K562 (cell line): ENCODE measurements around the gene CSTF1. TPM values are rescaled to one million over a fixed set of nuclear protein-coding genes. Genes with fewer than 3 reads are reported as not detected.

Experiments
- ATAC-seq: fragments of 200-7000 bp; cut with Tn5 transposase; 3 replicates; pipeline ENCODE4 v1.9.1; 2020; ENCODE audit warnings: moderate library complexity
- BruUV-seq: library from RNA; stranded (reverse); fragments of 400-500 nt; replicated peaks from 2 replicates; lab custom pipeline; 2021; lab: Mats Ljungman, UMichigan
- CTCF ChIA-PET: fragments of 300-600 bp; formaldehyde crosslinking; extraction: SDS; loops from one replicate; lab custom pipeline; 2021; ENCODE audit warnings: low intra/inter-chr PET ratio; lab: Yijun Ruan, JAX
- POLR2A ChIA-PET: fragments of 300-600, 350-650 bp; sonication (Branson Sonifier 250); formaldehyde crosslinking; extraction: SDS; loops from one replicate; lab custom pipeline; 2021; ENCODE audit warnings: antibody characterized with exemption, inconsistent platforms; lab: Yijun Ruan, JAX
- DNase-seq, 4 experiments: peaks; one replicate each; pipeline versions ENCODE4 v3.0.0 to v3.0.0-alpha.2; 2011 to 2018; ENCODE audit warnings: low spot score in 3 of 4, mixed read lengths in 3 of 4; ENCODE audit errors: extremely low read depth in 1 of 4
- FAIRE-seq: peaks from 2 replicates; lab custom pipeline; 2011; peaks lifted over from hg19 to GRCh38; lab: Jason Lieb, UNC
- H2AFZ ChIP-seq: 2 replicates; pipeline ENCODE4 v1.6.0; 2011; ENCODE audit warnings: low read depth, low read length, control low read depth, inconsistent platforms
- H3K27ac ChIP-seq: fragments of 200-600 bp; 3 replicates; pipeline ENCODE4 v1.8.0; 2011; ENCODE audit warnings: low read depth, mild to moderate bottlenecking, control low read depth, inconsistent platforms, low read length, moderate library complexity, mixed read lengths; ENCODE audit errors: extremely low read depth
- H3K27me3 ChIP-seq, 2 experiments: fragments of 300-600 bp in 1 of 2; 2 replicates in 1 of 2; 3 replicates in 1 of 2; pipeline versions ENCODE4 v1.6.0 to v1.8.0; 2011; ENCODE audit warnings: inconsistent platforms in 2 of 2, low read length in 2 of 2, mild to moderate bottlenecking in 1 of 2, mixed read lengths in 1 of 2, moderate library complexity in 1 of 2; ENCODE audit not compliant: control insufficient read depth in 2 of 2, insufficient read depth in 2 of 2
- H3K36me3 ChIP-seq: fragments of 300-600 bp; 3 replicates; pipeline ENCODE4 v1.8.0; 2011; ENCODE audit warnings: mild to moderate bottlenecking, low read length, inconsistent platforms; ENCODE audit not compliant: control insufficient read depth, insufficient read depth
- H3K4me1 ChIP-seq, 2 experiments: fragments of 200-600 bp in 1 of 2; replicated peaks in 1 of 2; 2 replicates in 1 of 2; 3 replicates in 1 of 2; pipeline versions ENCODE4 v1.5.1 to v1.8.0; 2011; ENCODE audit warnings: inconsistent platforms in 2 of 2, low read length in 2 of 2, mild to moderate bottlenecking in 1 of 2, mixed read lengths in 1 of 2, moderate library complexity in 1 of 2; ENCODE audit not compliant: control insufficient read depth in 2 of 2, insufficient read depth in 2 of 2
- H3K4me2 ChIP-seq: 2 replicates; pipeline ENCODE4 v1.6.1; 2011; ENCODE audit warnings: low read length, control low read depth, inconsistent platforms, mixed read lengths; ENCODE audit not compliant: insufficient read depth
- H3K4me3 ChIP-seq: fragments of 200-600 bp; sonication (generic), shearing (Covaris generic); 2 replicates; pipeline ENCODE4 v1.5.1; 2016; ENCODE audit warnings: control low read depth, inconsistent platforms
- H3K79me2 ChIP-seq: fragments of 200-600 bp; 3 replicates; pipeline ENCODE4 v1.8.0; 2011; ENCODE audit warnings: low read length, inconsistent platforms; ENCODE audit not compliant: control insufficient read depth, insufficient read depth
- H3K9ac ChIP-seq, 2 experiments: 2 replicates each; pipeline versions ENCODE4 v1.6.0 to v1.6.1; 2011; ENCODE audit warnings: low read depth in 2 of 2, low read length in 2 of 2, control low read depth in 1 of 2, inconsistent platforms in 1 of 2, mild to moderate bottlenecking in 1 of 2, mixed read lengths in 1 of 2; ENCODE audit not compliant: insufficient read depth in 1 of 2
- H3K9me1 ChIP-seq: one replicate; pipeline ENCODE4 v1.6.0; 2011; ENCODE audit warnings: inconsistent platforms, mild to moderate bottlenecking, low read length, moderate library complexity; ENCODE audit not compliant: control insufficient read depth, insufficient read depth
- H3K9me3 ChIP-seq: replicated peaks from 2 replicates; pipeline ENCODE4 v1.5.1; 2011; ENCODE audit warnings: low read depth, low read length, inconsistent platforms; ENCODE audit not compliant: control insufficient read depth, insufficient read depth
- H4K20me1 ChIP-seq: replicated peaks from 2 replicates; pipeline ENCODE4 v1.6.1; 2011; ENCODE audit warnings: low read length, inconsistent platforms, mixed read lengths; ENCODE audit not compliant: control insufficient read depth, insufficient read depth
- CXXC5 ChIP-seq: fragments of 250-450 bp; sonication (Bioruptor Pico); IDR thresholded peaks from 2 replicates; pipeline ENCODE4 v1.8.0; 2022; ENCODE audit warnings: inconsistent platforms, mild to moderate bottlenecking, moderate library complexity
- EGR1 ChIP-seq: fragments of 450-650 bp; conservative IDR thresholded peaks from 2 replicates; pipeline ENCODE4 v1.6.1; 2017; ENCODE audit warnings: mild to moderate bottlenecking
- FUS ChIP-seq: fragments of 200-400 bp; formaldehyde crosslinking; optimal IDR thresholded peaks from 2 replicates; pipeline ENCODE3; 2017; ENCODE audit warnings: low read depth, low read length
- ID3 ChIP-seq, 2 experiments: fragments of 250-450 bp in 1 of 2; fragments of 450-650 bp in 1 of 2; sonication (Bioruptor Pico) in 1 of 2; IDR thresholded peaks; 2 replicates each; pipeline versions ENCODE4 v1.6.1 to v1.8.0; 2016 to 2021; ENCODE audit warnings: mild to moderate bottlenecking in 2 of 2, moderate library complexity in 2 of 2, missing compliant biosample characterization in 1 of 2, missing genetic modification characterization in 1 of 2
- POLR2AphosphoS5 ChIP-seq: IDR thresholded peaks from 2 replicates; pipeline ENCODE4 v1.6.1; 2011; ENCODE audit warnings: mild to moderate bottlenecking, low read depth, low read length, moderate library complexity; ENCODE audit not compliant: control insufficient read depth, insufficient read depth
- RBM15 ChIP-seq: fragments of 200-400 bp; formaldehyde crosslinking; IDR thresholded peaks from 2 replicates; pipeline ENCODE4 v1.6.1; 2018; ENCODE audit warnings: mild to moderate bottlenecking, low read length, moderate library complexity; ENCODE audit not compliant: insufficient read depth
- RBM34 ChIP-seq: fragments of 200-400 bp; formaldehyde crosslinking; IDR thresholded peaks from 2 replicates; pipeline ENCODE4 v1.6.1; 2018; ENCODE audit warnings: low read length, borderline replicate concordance; ENCODE audit not compliant: insufficient read depth
- RCOR1 ChIP-seq, 2 experiments: IDR thresholded peaks; 2 replicates each; pipeline ENCODE4 v1.6.1; 2012; ENCODE audit warnings: low read depth in 2 of 2, low read length in 2 of 2, borderline replicate concordance in 1 of 2, improper control_type of control experiment in 1 of 2
- TFAM ChIP-seq: fragments of 250-450 bp; sonication (Bioruptor Pico); conservative IDR thresholded peaks from 2 replicates; pipeline ENCODE4 v1.5.0; 2021; ENCODE audit warnings: mild to moderate bottlenecking, moderate library complexity
- U2AF2 ChIP-seq: fragments of 200-400 bp; formaldehyde crosslinking; optimal IDR thresholded peaks from 2 replicates; pipeline ENCODE3; 2017; ENCODE audit warnings: low read depth, mild to moderate bottlenecking, low read length
- USF2 ChIP-seq: sonication (generic); formaldehyde crosslinking; IDR thresholded peaks from 2 replicates; pipeline ENCODE4 v1.5.0; 2020; ENCODE audit warnings: missing genetic modification reagents
- ZBTB7A ChIP-seq: IDR thresholded peaks from 2 replicates; pipeline ENCODE4 v1.6.1; 2011; ENCODE audit warnings: low read depth, mild to moderate bottlenecking, low read length, moderate library complexity, borderline replicate concordance; ENCODE audit not compliant: control insufficient read depth
- ZNF23 ChIP-seq: fragments of 250-450 bp; sonication (Bioruptor Pico); IDR thresholded peaks from 2 replicates; pipeline ENCODE4 v1.4.0; 2020; ENCODE audit warnings: mild to moderate bottlenecking
- ZNF263 ChIP-seq: sonication (generic); formaldehyde crosslinking; IDR thresholded peaks from 2 replicates; pipeline ENCODE4 v1.8.0; 2022; ENCODE audit warnings: mild to moderate bottlenecking, missing genetic modification reagents, borderline replicate concordance
- ZNF764 ChIP-seq: fragments of 250-450 bp; sonication (Bioruptor Pico); IDR thresholded peaks from 2 replicates; pipeline ENCODE4 v1.4.0; 2020; ENCODE audit warnings: low read depth, mild to moderate bottlenecking, moderate library complexity
- ZNF785 ChIP-seq: fragments of 250-450 bp; sonication (Bioruptor Pico); IDR thresholded peaks from 2 replicates; pipeline ENCODE4 v1.4.0; 2020; ENCODE audit warnings: mild to moderate bottlenecking
- ZNF79 ChIP-seq: fragments of 250-450 bp; sonication (Bioruptor Pico); IDR thresholded peaks from 2 replicates; pipeline ENCODE4 v1.4.0; 2020; ENCODE audit warnings: low read depth, mild to moderate bottlenecking, moderate library complexity
- WGBS: fragments of 100-300 bp; shearing (Covaris generic); methylation state at CpG from one replicate; pipeline ENCODE4 v1.1.6; 2016; ENCODE audit warnings: low coverage, mixed read lengths; ENCODE audit not compliant: insufficient coverage; ENCODE audit errors: missing lambda C conversion rate; 5-methylcytosine and 5-hydroxymethylcytosine counted together
- in situ Hi-C: fragments of 300-500 bp; cut with MboI; formaldehyde crosslinking; loops from 4 replicates; pipeline ENCODE4 v1.15.0; 2018; ENCODE audit warnings: inconsistent platforms, mixed read lengths
- intact Hi-C: fragments of 100-400 bp; cut with micrococcal nuclease; formaldehyde crosslinking; loops from 2 replicates; pipeline ENCODE4 v1.14.2; 2022
- polyA plus RNA-seq, 8 experiments: library from polyadenylated mRNA; depleted of rRNA in 4 of 8; stranded (reverse) in 5 of 8; unstranded in 3 of 8; fragments of >200 nt; fragmentation: Nextera tagmentation in 2 of 8; fragmentation: Illumina TruSeq in 1 of 8; extraction: Ambion mirVana in 2 of 8; extraction: Trizol in 1 of 8; gene quantifications; 2 replicates each; pipeline versions ENCODE4 v1.2.1 to v1.2.3, GENCODE V29; 2011 to 2014; ENCODE audit warnings: inconsistent platforms in 1 of 8, missing spikeins in 1 of 8
- total RNA-seq, 7 experiments: library from RNA; depleted of rRNA in 6 of 7; stranded (reverse); fragments of >200 nt in 6 of 7; fragmentation: Illumina TruSeq in 2 of 7; extraction: Trizol in 2 of 7; gene quantifications; 2 replicates each; pipeline versions ENCODE4 v1.2.1 to v1.2.3, GENCODE V29; 2011 to 2021; ENCODE audit warnings: low replicate concordance in 1 of 7

Gene CSTF1
- total and polyA plus RNA-seq, 9 of the 15 experiments (the other 6 are each of a cell fraction or from before 2014, with no cell fraction given) = 30.8 to 110 (median 53.4) TPM

- BruUV-seq = no TSS peak
- Histone ChIP-seq H3K9me1 (no peaks in the 10 kb centered on the region), H3K27ac (peak within 1 kb of the TSS; percentile 81), H3K27me3 (no peaks in the 10 kb centered on the region), H3K4me1 (peaks cover 34 to 52% of the 10 kb centered on the region in 2 experiments), H3K4me2 (peak within 1 kb of the TSS; percentile 90), H3K4me3 (peak within 1 kb of the TSS; percentile 81), H4K20me1 (no peaks in the 10 kb centered on the region), H3K9me3 (no peaks in the 10 kb centered on the region), H2AFZ (peak within 1 kb of the TSS; percentile 80), H3K9ac (peak within 1 kb of the TSS; percentile 81 to 98), H3K79me2 (peaks cover 49% of the 10 kb centered on the region), H3K36me3 (peaks cover 12% of the 10 kb centered on the region)
- 2% methylated on average over 7 of the region's 63 CpGs for WGBS
- in situ Hi-C loops = loop anchor here (25.0 kb wide), 1 partner anchor 1271 kb away; no protein-coding TSS in a partner anchor
- ATAC-seq (peak; percentile 87), FAIRE-seq (peak; percentile 6), DNase-seq (peak; percentile 94 to 97 (median 96))
- CTCF ChIA-PET = no interaction called here
- intact Hi-C loops = no loop called here
- POLR2A ChIA-PET = interaction anchor here (0.8 to 2.2 kb wide), 8 partner anchors 10 to 61 kb away, joined by 3 to 7 read pairs (median 4); partner anchors contain the start of genes AURKA, CASS4 and CSTF1
- TF ChIP-seq ZNF23 (CRISPR knock-in tag) (no peak), ZNF263 (CRISPR knock-in tag) (0 out of 2 replicates have a peak, but pooled peaks have one; percentile 28), U2AF2 (no peak), TFAM (CRISPR knock-in tag) (no peak), CXXC5 (CRISPR knock-in tag) (peak; percentile 60), ZNF764 (no peak), USF2 (CRISPR knock-in tag) (no peak), RBM34 (no peak), FUS (no peak), ZBTB7A (peak; percentile 82), ID3 (CRISPR knock-in tag; IDR thresholded peaks at IDR 0.05) (no peak), ID3 (tag; IDR thresholded peaks at IDR 0.05) (no peak), RBM15 (no peak), EGR1 (peak; percentile 82), POLR2AphosphoS5 (0 out of 2 replicates have a peak, but pooled peaks have one; percentile 39), RCOR1 (IDR thresholded peaks at IDR 0.05; ENCODE audit: borderline replicate concordance in 1 of 2, low read depth in 2 of 2, low read length in 2 of 2) (peak in 1 of 2 experiments; percentile 12; a peak in 1 of 4 replicates), ZNF79 (CRISPR knock-in tag) (no peak), ZNF785 (CRISPR knock-in tag) (no peak)
Measured at GRCh38 chr20:56358600-56359211, 33.7 kb upstream of the CSTF1 start, which contains the start of gene FAM210B. FAM210B (plus strand) TSS chr20:56358974; CDS start chr20:56359006, 32 bp downstream.
